Activated naive CD4-positive, alpha-beta T cell treated with anti-CD3 and anti-CD28 coated beads, Interleukin-2, amount 50 U/mL, for 24 hours (primary cell): Measurements from ENCODE around the gene TADA3.
A peak's percentile ranks its signal among the peaks of the same experiment; 100 is the strongest.

Experiments
- H3K27ac Mint-ChIP-seq: one replicate; pipeline ENCODE4 v1.8.0; 2021; ENCODE audit warnings: mild to moderate bottlenecking, mixed read lengths
- H3K27me3 Mint-ChIP-seq: one replicate; pipeline ENCODE4 v1.8.0; 2021; ENCODE audit warnings: mixed read lengths
- H3K36me3 Mint-ChIP-seq: one replicate; pipeline ENCODE4 v1.8.0; 2021; ENCODE audit warnings: mixed read lengths
- H3K4me1 Mint-ChIP-seq: one replicate; pipeline ENCODE4 v1.8.0; 2021; ENCODE audit warnings: mixed read lengths
- H3K4me3 Mint-ChIP-seq: one replicate; pipeline ENCODE4 v1.8.0; 2021; ENCODE audit warnings: mild to moderate bottlenecking, mixed read lengths
- H3K9me3 Mint-ChIP-seq: one replicate; pipeline ENCODE4 v1.8.0; 2021; ENCODE audit warnings: mixed read lengths

TADA3 gene

GRCh38 chr3:9739181-9739580 is 53.1 kb downstream of the TADA3 start:
- Mint-ChIP-seq H3K27ac (no peak overlapping the region), H3K36me3 (peaks cover 13% of the 10 kb centered on the region), H3K27me3 (no peaks in the 10 kb centered on the region), H3K4me3 (no peak overlapping the region), H3K9me3 (no peaks in the 10 kb centered on the region), H3K4me1 (peaks cover 36% of the 10 kb centered on the region)

- H3K36me3 Mint-ChIP-seq = peaks cover 13% of the 10 kb centered on the region
- no peak overlapping the region for H3K4me3 Mint-ChIP-seq
- no peaks in the 10 kb centered on the region for H3K9me3 Mint-ChIP-seq
- H3K4me1 Mint-ChIP-seq = peaks cover 56% of the 10 kb centered on the region
- peak overlapping the region; percentile 26 for H3K27ac Mint-ChIP-seq
- no peaks in the 10 kb centered on the region for H3K27me3 Mint-ChIP-seq
Measured at GRCh38 chr3:9736831-9737230, 55.4 kb downstream of the TADA3 start.

- Mint-ChIP-seq H3K9me3 (no peaks in the 10 kb centered on the region), H3K4me3 (peak overlapping the region; percentile 95), H3K4me1 (peaks cover 66% of the 10 kb centered on the region), H3K27me3 (no peaks in the 10 kb centered on the region), H3K27ac (peak overlapping the region; percentile 98), H3K36me3 (peaks cover 3% of the 10 kb centered on the region)
Measured at GRCh38 chr3:9732740-9733115, 59.5 kb downstream of the TADA3 start.

GRCh38 chr3:9732080-9732739 is 60.1 kb downstream of the TADA3 start:
- Mint-ChIP-seq H3K27me3 (no peaks in the 10 kb centered on the region), H3K27ac (peak overlapping the region; percentile 98), H3K9me3 (no peaks in the 10 kb centered on the region), H3K4me1 (peaks cover 69% of the 10 kb centered on the region), H3K36me3 (peaks cover 3% of the 10 kb centered on the region), H3K4me3 (peak overlapping the region; percentile 95)

- H3K27ac Mint-ChIP-seq = peak within 1 kb of the TSS; percentile 98
- no peaks in the 10 kb centered on the region for H3K9me3 Mint-ChIP-seq
- no peaks in the 10 kb centered on the region for H3K27me3 Mint-ChIP-seq
- H3K4me3 Mint-ChIP-seq = peak within 1 kb of the TSS; percentile 97
- H3K4me1 Mint-ChIP-seq = peaks cover 69% of the 10 kb centered on the region
- peaks cover 3% of the 10 kb centered on the region for H3K36me3 Mint-ChIP-seq
Measured at GRCh38 chr3:9731206-9732079, 60.8 kb downstream of the TADA3 start, which contains the start of gene BRPF1. TSS of gene BRPF1 (plus strand) at chr3:9731735. CDS start at chr3:9734141, 2,406 bp downstream.

GRCh38 chr3:9730657-9731205 is 61.5 kb downstream of the TADA3 start:
- H3K36me3 Mint-ChIP-seq = peaks cover 3% of the 10 kb centered on the region
- no peaks in the 10 kb centered on the region for H3K9me3 Mint-ChIP-seq
- peak overlapping the region; percentile 98 for H3K27ac Mint-ChIP-seq
- H3K27me3 Mint-ChIP-seq = no peaks in the 10 kb centered on the region
- peaks cover 64% of the 10 kb centered on the region for H3K4me1 Mint-ChIP-seq
- peak overlapping the region; percentile 97 for H3K4me3 Mint-ChIP-seq
